ENCODE results near the gene STKLD1. TPM values are rescaled to one million over a fixed set of nuclear protein-coding genes. Genes with fewer than 3 reads are reported as not detected.

The STKLD1 gene
- total RNA-seq, 1 experiment from 2014 or later, result 3.1 TPM

DNA sequence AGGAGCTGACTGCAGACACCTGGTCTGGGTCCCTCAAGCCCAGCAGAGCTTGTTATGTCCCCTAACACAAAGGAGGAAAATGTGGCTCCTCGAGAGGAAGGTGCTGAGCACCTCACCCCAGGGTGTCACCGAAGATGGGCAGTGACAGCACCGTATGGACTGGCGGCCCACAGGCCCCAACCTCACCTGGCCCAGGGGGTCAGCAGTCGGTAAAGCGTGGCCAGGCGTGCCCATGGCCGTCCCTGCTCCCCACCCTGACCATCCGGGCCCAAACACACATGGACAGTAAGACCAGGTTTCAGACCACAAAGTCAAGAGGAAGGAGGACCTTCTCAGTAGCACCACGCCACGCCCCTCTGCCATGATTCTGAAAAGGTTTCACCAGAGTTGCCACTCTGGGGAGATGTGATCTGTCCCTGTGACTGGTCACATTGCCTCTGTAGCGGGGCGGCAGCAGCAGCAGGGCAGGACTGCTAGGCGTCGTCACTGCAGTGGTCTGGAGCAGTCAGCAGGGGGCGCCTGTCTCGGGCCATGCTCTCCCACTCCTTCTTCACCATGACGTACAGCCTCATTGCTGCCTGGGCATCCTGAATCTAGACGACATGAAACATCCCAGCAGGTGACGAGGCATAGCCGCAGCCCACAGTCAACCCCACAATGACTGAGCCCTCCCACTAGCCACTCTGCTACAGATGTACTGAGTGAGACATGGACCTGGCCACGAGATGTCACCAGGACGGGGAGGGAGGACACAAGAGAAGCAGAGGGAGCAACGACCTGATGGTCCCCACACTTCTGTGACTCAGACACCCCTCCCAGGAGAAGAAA, 30.5 kb downstream of the STKLD1 start:
- intact Hi-C loops (cut with micrococcal nuclease; ENCODE audit: unreplicated experiment), result loop anchor here (1.0 kb wide), 2 partner anchors 80 to 320 kb away; no protein-coding TSS in a partner anchor
- no peaks in the 10 kb centered on the region for H3K4me1 ChIP-seq (replicated peaks; ENCODE audit: insufficient read depth)
- CTCF ChIA-PET, result no interaction called here

DNA sequence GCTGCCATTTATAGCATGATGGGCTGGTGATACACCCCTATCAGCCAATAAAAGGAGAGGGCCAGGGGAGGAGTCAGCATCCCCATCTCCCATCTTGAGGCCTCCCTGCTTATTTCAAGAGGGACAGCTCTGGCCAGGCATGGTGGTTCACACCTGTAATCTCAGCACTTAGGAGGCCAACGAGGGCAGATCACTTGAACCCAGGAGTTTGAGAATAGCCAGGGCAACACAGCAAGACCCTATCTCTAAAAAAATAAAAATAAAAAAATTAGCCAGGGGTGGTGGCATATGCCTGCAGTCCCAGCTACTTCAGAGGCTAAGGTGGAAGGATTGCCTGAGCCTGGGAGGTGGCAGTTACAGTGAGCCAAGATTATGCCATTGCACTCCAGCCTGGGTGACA, 31.9 kb downstream of the STKLD1 start:
- Histone ChIP-seq H3K9me2 (ENCODE audit: insufficient read depth) (no peaks in the 10 kb centered on the region), H3K9me3 (ENCODE audit: insufficient read depth, low read depth) (no peaks in the 10 kb centered on the region), H3K36me3 (ENCODE audit: low read depth) (peaks cover 5% of the 10 kb centered on the region; the same call in 1 of the 2 replicates), H3K27ac (no peak overlapping the region), H3F3A (ENCODE audit: insufficient read depth, low read depth) (no peaks in the 10 kb centered on the region; the same call in 1 of the 2 replicates), H3K4me1 (replicated peaks; ENCODE audit: insufficient read depth) (no peaks in the 10 kb centered on the region), H3K4me3 (no peak overlapping the region), H3K27me3 (ENCODE audit: insufficient read depth, low read depth) (no peaks in the 10 kb centered on the region), H3K4me2 (no peak overlapping the region), H3K79me2 (ENCODE audit: low read depth) (0 out of 2 replicates have a peak, but pooled peaks cover under 1% of the 10 kb centered on the region), H2AFZ (no peak overlapping the region), H4K20me1 (ENCODE audit: insufficient read depth) (peaks cover 25% of the 10 kb centered on the region)
- ChIA-PET POLR2A (ENCODE audit: unreplicated experiment) (no interaction called here), CTCF (interaction anchor here (0.6 kb wide), 1 partner anchor 161 kb away, joined by 4 read pairs; no protein-coding TSS in a partner anchor)
- TF ChIP-seq, protein P1, sequence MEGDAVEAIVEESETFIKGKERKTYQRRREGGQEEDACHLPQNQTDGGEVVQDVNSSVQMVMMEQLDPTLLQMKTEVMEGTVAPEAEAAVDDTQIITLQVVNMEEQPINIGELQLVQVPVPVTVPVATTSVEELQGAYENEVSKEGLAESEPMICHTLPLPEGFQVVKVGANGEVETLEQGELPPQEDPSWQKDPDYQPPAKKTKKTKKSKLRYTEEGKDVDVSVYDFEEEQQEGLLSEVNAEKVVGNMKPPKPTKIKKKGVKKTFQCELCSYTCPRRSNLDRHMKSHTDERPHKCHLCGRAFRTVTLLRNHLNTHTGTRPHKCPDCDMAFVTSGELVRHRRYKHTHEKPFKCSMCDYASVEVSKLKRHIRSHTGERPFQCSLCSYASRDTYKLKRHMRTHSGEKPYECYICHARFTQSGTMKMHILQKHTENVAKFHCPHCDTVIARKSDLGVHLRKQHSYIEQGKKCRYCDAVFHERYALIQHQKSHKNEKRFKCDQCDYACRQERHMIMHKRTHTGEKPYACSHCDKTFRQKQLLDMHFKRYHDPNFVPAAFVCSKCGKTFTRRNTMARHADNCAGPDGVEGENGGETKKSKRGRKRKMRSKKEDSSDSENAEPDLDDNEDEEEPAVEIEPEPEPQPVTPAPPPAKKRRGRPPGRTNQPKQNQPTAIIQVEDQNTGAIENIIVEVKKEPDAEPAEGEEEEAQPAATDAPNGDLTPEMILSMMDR (conservative IDR thresholded peaks at IDR 0.05), result no peak
- no peak for TF ChIP-seq EZH2 (IDR thresholded peaks at IDR 0.05; ENCODE audit: low read depth)
- no peak for DNase-seq
- no TSS peak for BruUV-seq (replicated peaks)
- intact Hi-C loops (cut with micrococcal nuclease; ENCODE audit: unreplicated experiment), result no loop called here

More for the DNA sequence above, 30.5 kb downstream of the STKLD1 start:
- H3K79me2 ChIP-seq (ENCODE audit: low read depth), result no peaks in the 10 kb centered on the region
- H4K20me1 ChIP-seq (ENCODE audit: insufficient read depth), result peaks cover 17% of the 10 kb centered on the region
- H3K36me3 ChIP-seq (ENCODE audit: low read depth), result peaks cover 5% of the 10 kb centered on the region; the same call in 1 of the 2 replicates
- TF ChIP-seq EZH2 (IDR thresholded peaks at IDR 0.05; ENCODE audit: low read depth), result no peak
- TF ChIP-seq, protein P1 (conservative IDR thresholded peaks at IDR 0.05), result peak; percentile 89
- no peak overlapping the region for H3K27ac ChIP-seq
- H3F3A ChIP-seq (ENCODE audit: insufficient read depth, low read depth), result no peaks in the 10 kb centered on the region; the same call in 1 of the 2 replicates
- POLR2A ChIA-PET (ENCODE audit: unreplicated experiment), result no interaction called here
- H3K9me2 ChIP-seq (ENCODE audit: insufficient read depth), result no peaks in the 10 kb centered on the region
- H3K4me2 ChIP-seq, result no peak overlapping the region
- peak; percentile 37 to 74 for DNase-seq
- no peak overlapping the region for H2AFZ ChIP-seq
- H3K27me3 ChIP-seq (ENCODE audit: insufficient read depth, low read depth), result no peaks in the 10 kb centered on the region
- H3K9me3 ChIP-seq (ENCODE audit: insufficient read depth, low read depth), result no peaks in the 10 kb centered on the region
- no peak overlapping the region for H3K4me3 ChIP-seq
- no TSS peak for BruUV-seq (replicated peaks)

DNA sequence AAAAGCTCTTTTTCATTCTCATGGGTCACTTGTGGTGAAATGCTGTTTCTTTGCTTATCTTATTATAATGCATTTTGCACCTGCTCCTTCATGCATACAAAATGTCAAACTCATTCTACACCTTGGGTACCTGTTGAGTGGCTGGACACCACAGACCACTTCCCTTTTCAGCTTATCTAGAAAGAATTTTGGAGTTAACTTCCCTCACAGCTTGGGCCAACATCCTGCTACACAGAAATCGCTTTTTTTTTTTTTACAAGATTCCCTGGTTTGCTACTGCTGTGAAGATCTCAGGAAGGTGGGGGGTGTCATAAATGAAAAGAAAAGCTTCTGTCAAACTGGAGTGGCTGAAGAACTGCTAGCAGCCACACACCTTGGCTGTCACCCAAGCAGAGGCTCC, 39.0 kb downstream of the STKLD1 start:
- Histone ChIP-seq H3K9me3 (ENCODE audit: insufficient read depth, low read depth) (no peaks in the 10 kb centered on the region), H3K9me2 (ENCODE audit: insufficient read depth) (no peaks in the 10 kb centered on the region), H3K4me2 (no peak overlapping the region), H2AFZ (no peak overlapping the region), H3K79me2 (ENCODE audit: low read depth) (peaks cover 46% of the 10 kb centered on the region), H4K20me1 (ENCODE audit: insufficient read depth) (peaks cover 21% of the 10 kb centered on the region), H3K4me3 (no peak overlapping the region), H3K27me3 (ENCODE audit: insufficient read depth, low read depth) (no peaks in the 10 kb centered on the region), H3K27ac (no peak overlapping the region), H3K4me1 (replicated peaks; ENCODE audit: insufficient read depth) (peaks cover 8% of the 10 kb centered on the region), H3F3A (ENCODE audit: insufficient read depth, low read depth) (peaks cover 17% of the 10 kb centered on the region), H3K36me3 (ENCODE audit: low read depth) (no peaks in the 10 kb centered on the region; the same call in 1 of the 2 replicates)
- TF ChIP-seq, protein P1 (conservative IDR thresholded peaks at IDR 0.05), result no peak
- TF ChIP-seq EZH2 (IDR thresholded peaks at IDR 0.05; ENCODE audit: low read depth), result no peak
- intact Hi-C loops (cut with micrococcal nuclease; ENCODE audit: unreplicated experiment), result no loop called here
- BruUV-seq (replicated peaks), result no TSS peak
- ChIA-PET POLR2A (ENCODE audit: unreplicated experiment) (no interaction called here), CTCF (no interaction called here)
- DNase-seq, result no peak

Data from PC-9 (cell line).